ENCODE results near the gene MDP1. TPM values are rescaled to one million over a fixed set of nuclear protein-coding genes. Genes with fewer than 3 reads are reported as not detected.

Gene MDP1
- total RNA-seq, 4 donors from 2014 or later, result 13.1 to 55.9 (median 25.4) TPM

- Histone ChIP-seq H3K27ac (no peak overlapping the region), H3K36me3 (peaks cover 18 to 22% of the 10 kb centered on the region in 2 donors), H3K9me3 (no peaks in the 10 kb centered on the region), H3K4me1 (peaks cover 0 to 17% of the 10 kb centered on the region in 2 donors), H3K27me3 (no peaks in the 10 kb centered on the region), H3K4me3 (replicated peaks in 1 of 3) (no peak overlapping the region)
- WGBS, 2 donors, result 89 to 91% methylated on average over 10 to 12 of the region's 12 CpGs
- intact Hi-C loops (cut with DNase I), result no loop called here
- TF ChIP-seq POLR2A (IDR thresholded peaks at IDR 0.05), result no peak
- TF ChIP-seq CTCF (IDR thresholded peaks at IDR 0.05), result no peak
- DNase-seq, result no peak
Observed at GRCh38 chr14:24178399-24179178, 37.3 kb downstream of the MDP1 start.

DNA sequence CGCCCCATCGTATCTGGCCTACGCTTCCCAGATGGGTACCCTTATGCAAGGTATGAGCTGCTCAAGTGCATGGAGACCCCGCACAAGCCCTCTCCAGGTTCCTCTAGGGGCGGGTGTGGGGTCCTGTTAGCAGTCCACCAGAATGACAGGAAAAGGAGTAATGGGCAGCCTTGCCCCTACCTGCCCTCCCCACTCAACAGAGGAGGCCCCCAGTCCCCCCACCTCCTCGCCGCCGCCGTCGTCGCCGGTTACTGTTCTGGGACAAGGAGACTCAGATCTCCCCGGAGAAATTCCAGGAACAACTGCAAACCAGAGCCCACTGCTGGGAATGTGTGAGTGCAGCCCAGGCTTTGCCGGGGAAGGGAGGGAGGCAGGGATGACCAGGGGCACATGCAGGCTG lies 38.0 kb downstream of the MDP1 start:
- TF ChIP-seq CTCF (IDR thresholded peaks at IDR 0.05), result no peak
- TF ChIP-seq POLR2A (IDR thresholded peaks at IDR 0.05), result no peak
- peaks cover 11 to 15% of the 10 kb centered on the region in 2 donors for H3K36me3 ChIP-seq

GRCh38 chr14:24177041-24177825 lies 38.6 kb downstream of the MDP1 start:
- 92% methylated on average over 12 of the region's 12 CpGs for WGBS, 2 donors
- DNase-seq, result no peak
- Histone ChIP-seq H3K27ac (no peak overlapping the region), H3K4me3 (replicated peaks in 1 of 3) (no peak overlapping the region), H3K27me3 (no peaks in the 10 kb centered on the region), H3K36me3 (peaks cover 7 to 11% of the 10 kb centered on the region in 2 donors), H3K4me1 (peaks cover 0 to 17% of the 10 kb centered on the region in 2 donors), H3K9me3 (no peaks in the 10 kb centered on the region)
- intact Hi-C loops (cut with DNase I), result no loop called here
- no peak for TF ChIP-seq POLR2A (IDR thresholded peaks at IDR 0.05)
- TF ChIP-seq CTCF (IDR thresholded peaks at IDR 0.05), result no peak

More for the DNA sequence above, 38.0 kb downstream of the MDP1 start:
- Histone ChIP-seq H3K27ac (no peak overlapping the region), H3K27me3 (no peaks in the 10 kb centered on the region), H3K4me3 (replicated peaks in 1 of 3) (no peak overlapping the region), H3K4me1 (peaks cover 0 to 17% of the 10 kb centered on the region in 2 donors), H3K9me3 (no peaks in the 10 kb centered on the region)
- intact Hi-C loops (cut with DNase I), result no loop called here
- DNase-seq, result no peak
- 95 to 99% methylated on average over 11 to 14 of the region's 14 CpGs for WGBS, 2 donors

DNA sequence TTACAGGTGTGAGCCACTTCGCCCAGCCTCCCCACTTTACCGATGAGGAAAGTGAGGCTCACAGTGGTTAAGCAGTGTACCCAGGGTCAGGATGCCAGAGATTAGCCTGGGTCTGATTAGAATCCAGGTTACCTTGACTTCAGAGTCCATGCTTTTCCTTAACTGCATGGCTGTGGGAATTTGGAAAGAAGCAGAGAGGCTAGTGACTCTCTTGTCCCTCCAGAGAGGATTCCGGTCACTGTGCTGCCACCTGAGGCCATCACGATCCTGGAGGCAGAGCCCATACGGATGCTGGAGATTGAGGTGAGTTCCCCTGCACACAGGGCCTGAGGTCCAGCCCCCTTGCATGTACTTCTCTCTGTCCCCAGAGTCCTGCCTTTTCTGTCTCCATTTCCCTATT lies 39.3 kb downstream of the MDP1 start:
- intact Hi-C loops (cut with DNase I), result no loop called here
- peaks cover 1 to 17% of the 10 kb centered on the region in 2 donors for H3K4me1 ChIP-seq
- no peak overlapping the region for H3K27ac ChIP-seq
- TF ChIP-seq POLR2A (IDR thresholded peaks at IDR 0.05) (no peak), CTCF (IDR thresholded peaks at IDR 0.05) (no peak)
- no peak overlapping the region for H3K4me3 ChIP-seq (replicated peaks in 1 of 3)
- DNase-seq, result no peak
- peaks cover 7 to 11% of the 10 kb centered on the region in 2 donors for H3K36me3 ChIP-seq
- H3K27me3 ChIP-seq, result no peaks in the 10 kb centered on the region
- WGBS, 2 donors, result 95 to 97% methylated on average over 4 to 5 of the region's 5 CpGs
- no peaks in the 10 kb centered on the region for H3K9me3 ChIP-seq

DNA sequence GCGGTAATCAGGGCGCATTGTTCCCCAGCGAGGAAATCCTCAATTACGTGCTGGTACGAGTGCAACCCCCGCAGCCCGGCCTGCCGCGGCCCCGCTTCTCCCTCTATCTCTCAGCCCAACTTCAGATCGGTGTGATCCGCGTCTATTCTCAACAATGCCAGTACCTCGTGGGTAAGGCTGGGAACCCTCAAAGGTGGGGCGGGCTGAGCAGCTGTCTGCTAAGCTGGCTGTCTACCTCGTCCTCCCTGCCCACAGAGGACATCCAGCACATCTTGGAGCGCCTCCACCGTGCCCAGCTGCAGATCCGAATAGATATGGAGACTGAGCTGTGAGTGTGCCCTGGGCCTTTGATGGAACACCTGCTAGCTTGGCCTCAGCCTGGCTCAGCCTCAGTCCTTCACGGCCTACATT lies 43.0 kb downstream of the MDP1 start:
- Histone ChIP-seq H3K4me1 (peaks cover 3 to 5% of the 10 kb centered on the region in 2 donors), H3K9me3 (no peaks in the 10 kb centered on the region), H3K36me3 (no peaks in the 10 kb centered on the region), H3K4me3 (replicated peaks in 1 of 3) (no peak overlapping the region), H3K27ac (no peak overlapping the region), H3K27me3 (no peaks in the 10 kb centered on the region)
- no peak for TF ChIP-seq CTCF (IDR thresholded peaks at IDR 0.05)
- no peak for TF ChIP-seq POLR2A (IDR thresholded peaks at IDR 0.05)
- intact Hi-C loops (cut with DNase I), result no loop called here
- WGBS, 2 donors, result 69 to 77% methylated on average over 14 to 20 of the region's 20 CpGs
- no peak for DNase-seq

Measured in thyroid gland (tissue), 4 donors.